Measurements from ENCODE around the gene ACTG2.

The ACTG2 gene

DNA sequence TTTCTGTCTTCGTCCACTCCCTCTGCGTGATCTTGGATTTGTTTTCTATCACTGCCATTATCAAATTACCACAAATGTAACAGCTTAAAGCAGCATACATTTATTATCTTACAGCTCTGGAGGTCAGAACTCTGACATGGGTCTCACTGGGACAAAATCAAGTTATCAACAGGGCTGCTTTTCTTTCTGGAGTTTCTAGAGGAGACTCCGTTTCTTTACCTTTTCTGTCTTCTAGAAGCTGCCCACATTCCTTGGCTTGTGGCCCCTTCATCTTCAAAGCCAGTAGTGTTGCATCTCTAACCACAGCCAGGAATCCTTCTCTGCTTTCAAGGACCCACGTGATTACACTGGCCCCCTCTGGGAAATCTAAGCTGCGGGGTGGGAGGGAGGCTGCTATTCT, 70.0 kb downstream of the ACTG2 start:
- no peaks in the 10 kb centered on the region for H3K4me1 ChIP-seq (ENCODE audit: control insufficient read depth in 1 of 2, insufficient read depth in 2 of 2, low read length in 2 of 2)
- no peak overlapping the region for H3K27ac ChIP-seq (ENCODE audit: low read length)
- H3K4me3 ChIP-seq (ENCODE audit: low read depth in 1 of 2, low read length in 2 of 2), result no peak overlapping the region
- peaks cover 0 to 4% of the 10 kb centered on the region in 2 donors for H3K9me3 ChIP-seq (ENCODE audit: control insufficient read depth in 1 of 2, low read length in 2 of 2)
- H3K27me3 ChIP-seq (ENCODE audit: low read depth, low read length), result no peaks in the 10 kb centered on the region
- H3K36me3 ChIP-seq (ENCODE audit: control insufficient read depth in 1 of 2, insufficient read depth in 2 of 2, low read length in 2 of 2), result peaks cover 21% of the 10 kb centered on the region in 2 donors

GRCh38 chr2:73963385-73964120, 70.7 kb downstream of the ACTG2 start:
- H3K27ac ChIP-seq (ENCODE audit: low read length), result no peak overlapping the region
- H3K4me3 ChIP-seq (ENCODE audit: low read depth in 1 of 2, low read length in 2 of 2), result no peak overlapping the region
- H3K9me3 ChIP-seq (ENCODE audit: control insufficient read depth in 1 of 2, low read length in 2 of 2), result peaks cover 0 to 4% of the 10 kb centered on the region in 2 donors
- H3K36me3 ChIP-seq (ENCODE audit: control insufficient read depth in 1 of 2, insufficient read depth in 2 of 2, low read length in 2 of 2), result peaks cover 13 to 14% of the 10 kb centered on the region in 2 donors
- H3K27me3 ChIP-seq (ENCODE audit: low read depth, low read length), result no peaks in the 10 kb centered on the region
- no peaks in the 10 kb centered on the region for H3K4me1 ChIP-seq (ENCODE audit: control insufficient read depth in 1 of 2, insufficient read depth in 2 of 2, low read length in 2 of 2)

DNA sequence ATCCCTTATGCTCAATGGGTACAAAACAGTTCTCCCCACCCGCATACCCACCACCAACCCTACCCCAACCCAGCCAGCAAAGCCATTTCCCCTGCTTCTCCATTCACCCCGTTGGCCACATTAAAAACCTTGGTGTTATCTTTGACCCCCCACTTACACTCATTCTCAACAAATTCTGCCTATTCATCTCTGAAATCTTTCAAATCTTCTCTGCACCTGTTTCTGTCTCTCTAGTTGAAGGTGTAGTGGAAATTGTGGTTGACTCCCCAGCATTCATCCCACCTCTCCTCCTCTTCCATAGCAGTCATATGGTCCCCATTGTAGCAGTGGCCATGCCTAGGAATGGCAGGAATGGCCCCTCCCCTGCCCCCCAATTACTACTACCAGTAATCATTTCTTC, 71.4 kb downstream of the ACTG2 start:
- Histone ChIP-seq H3K9me3 (ENCODE audit: control insufficient read depth in 1 of 2, low read length in 2 of 2) (peaks cover 0 to 4% of the 10 kb centered on the region in 2 donors), H3K27me3 (ENCODE audit: low read depth, low read length) (no peaks in the 10 kb centered on the region), H3K4me1 (ENCODE audit: control insufficient read depth in 1 of 2, insufficient read depth in 2 of 2, low read length in 2 of 2) (no peaks in the 10 kb centered on the region), H3K36me3 (ENCODE audit: control insufficient read depth in 1 of 2, insufficient read depth in 2 of 2, low read length in 2 of 2) (peaks cover 7 to 8% of the 10 kb centered on the region in 2 donors), H3K4me3 (ENCODE audit: low read depth in 1 of 2, low read length in 2 of 2) (no peak overlapping the region), H3K27ac (ENCODE audit: low read length) (no peak overlapping the region)

DNA sequence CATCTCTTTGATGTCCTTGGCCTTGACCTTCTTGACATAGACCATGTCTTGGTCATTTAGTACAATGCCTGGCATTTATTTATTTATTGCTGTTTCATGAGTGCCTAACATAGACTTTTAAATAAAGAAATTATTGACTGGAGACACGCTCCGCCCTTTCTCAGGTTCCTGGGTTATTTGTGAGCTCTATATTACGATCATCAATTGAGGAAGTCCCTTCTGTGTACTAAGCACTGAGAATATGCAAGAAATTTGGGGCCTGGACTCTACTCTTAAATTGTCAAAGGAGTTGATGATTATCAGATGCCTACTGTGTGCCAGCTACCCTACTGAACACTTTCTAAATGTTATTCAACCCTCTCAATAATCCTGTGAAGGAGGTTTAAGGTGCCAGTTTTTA, 72.2 kb downstream of the ACTG2 start:
- no peak overlapping the region for H3K4me3 ChIP-seq (ENCODE audit: low read depth in 1 of 2, low read length in 2 of 2)
- H3K36me3 ChIP-seq (ENCODE audit: control insufficient read depth in 1 of 2, insufficient read depth in 2 of 2, low read length in 2 of 2), result no peaks in the 10 kb centered on the region
- H3K27ac ChIP-seq (ENCODE audit: low read length), result no peak overlapping the region
- no peaks in the 10 kb centered on the region for H3K27me3 ChIP-seq (ENCODE audit: low read depth, low read length)
- H3K9me3 ChIP-seq (ENCODE audit: control insufficient read depth in 1 of 2, low read length in 2 of 2), result peaks cover 0 to 4% of the 10 kb centered on the region in 2 donors
- peaks cover 0 to under 1% of the 10 kb centered on the region in 2 donors for H3K4me1 ChIP-seq (ENCODE audit: control insufficient read depth in 1 of 2, insufficient read depth in 2 of 2, low read length in 2 of 2)

DNA sequence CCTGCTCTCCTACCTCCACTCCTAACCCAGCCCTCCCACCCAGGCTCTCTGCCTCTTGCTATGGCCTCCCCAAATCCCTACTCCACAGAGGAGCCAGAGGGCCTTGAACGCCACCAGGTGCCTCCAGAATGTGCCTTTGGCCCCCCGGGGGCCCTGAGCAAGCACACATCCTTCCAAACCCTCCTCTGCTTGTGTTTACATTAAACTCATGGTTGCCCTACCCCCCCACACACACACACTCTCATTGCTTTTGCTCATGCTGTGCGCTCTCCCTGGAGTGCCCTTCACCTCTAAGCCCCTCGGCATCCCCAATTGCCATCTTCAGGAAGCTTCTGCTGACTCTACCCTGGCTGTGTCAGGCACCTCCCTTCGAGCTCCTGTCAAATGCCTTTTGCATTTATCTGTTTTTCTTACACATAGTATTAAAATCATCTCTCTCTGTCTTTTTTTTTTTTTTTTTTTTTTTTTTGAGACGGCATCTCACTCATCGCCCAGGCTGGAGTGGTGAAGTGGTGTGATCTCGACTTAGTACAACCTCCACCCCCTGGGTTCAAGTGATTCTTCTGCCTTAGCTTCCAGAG, 75.6 kb downstream of the ACTG2 start:
- Histone ChIP-seq H3K4me3 (ENCODE audit: low read depth in 1 of 2, low read length in 2 of 2) (no peak overlapping the region), H3K4me1 (ENCODE audit: control insufficient read depth in 1 of 2, insufficient read depth in 2 of 2, low read length in 2 of 2) (peaks cover 17 to 19% of the 10 kb centered on the region in 2 donors), H3K27ac (ENCODE audit: low read length) (no peak overlapping the region), H3K27me3 (ENCODE audit: low read depth, low read length) (no peaks in the 10 kb centered on the region), H3K9me3 (ENCODE audit: control insufficient read depth in 1 of 2, low read length in 2 of 2) (no peaks in the 10 kb centered on the region), H3K36me3 (ENCODE audit: control insufficient read depth in 1 of 2, insufficient read depth in 2 of 2, low read length in 2 of 2) (no peaks in the 10 kb centered on the region)

- Histone ChIP-seq H3K4me1 (ENCODE audit: control insufficient read depth in 1 of 2, insufficient read depth in 2 of 2, low read length in 2 of 2) (peaks cover 17 to 19% of the 10 kb centered on the region in 2 donors), H3K27me3 (ENCODE audit: low read depth, low read length) (no peaks in the 10 kb centered on the region), H3K9me3 (ENCODE audit: control insufficient read depth in 1 of 2, low read length in 2 of 2) (no peaks in the 10 kb centered on the region), H3K27ac (ENCODE audit: low read length) (no peak overlapping the region), H3K4me3 (ENCODE audit: low read depth in 1 of 2, low read length in 2 of 2) (no peak overlapping the region), H3K36me3 (ENCODE audit: control insufficient read depth in 1 of 2, insufficient read depth in 2 of 2, low read length in 2 of 2) (no peaks in the 10 kb centered on the region)
Observed at GRCh38 chr2:73969356-73969755, 76.5 kb downstream of the ACTG2 start.
